H9 (cell line): ENCODE results near the gene POT1. TPM values are rescaled to one million over a fixed set of nuclear protein-coding genes. Genes with fewer than 3 reads are reported as not detected.

ENCODE experiments used
- DNase-seq: peaks from one replicate; pipeline ENCODE4 v3.0.0-alpha.2; 2017
- H2AFZ ChIP-seq: one replicate; pipeline ENCODE4 v1.6.1; 2013; ENCODE audit warnings: mild to moderate bottlenecking, low read length, control low read depth, moderate library complexity
- H2AK5ac ChIP-seq: 2 replicates; pipeline ENCODE4 v1.6.1; 2013; ENCODE audit warnings: low read length, control low read depth, mixed read lengths; ENCODE audit not compliant: insufficient read length
- H2BK120ac ChIP-seq: one replicate; pipeline ENCODE4 v1.6.1; 2013; ENCODE audit warnings: low read depth, mild to moderate bottlenecking, low read length, control low read depth, inconsistent platforms; ENCODE audit not compliant: poor library complexity, severe bottlenecking
- H2BK12ac ChIP-seq: 2 replicates; pipeline ENCODE4 v1.6.1; 2013; ENCODE audit warnings: low read length, control low read depth, mixed read lengths, low read depth; ENCODE audit not compliant: insufficient read length
- H2BK15ac ChIP-seq: 2 replicates; pipeline ENCODE4 v1.6.1; 2013; ENCODE audit warnings: low read depth, low read length, control low read depth
- H2BK20ac ChIP-seq: one replicate; pipeline ENCODE4 v1.6.1; 2013; ENCODE audit warnings: low read depth, mild to moderate bottlenecking, low read length, control low read depth, inconsistent platforms; ENCODE audit not compliant: poor library complexity, severe bottlenecking
- H2BK5ac ChIP-seq: 2 replicates; pipeline ENCODE4 v1.6.1; 2013; ENCODE audit warnings: low read length, control low read depth, mixed read lengths; ENCODE audit not compliant: insufficient read length
- H3K14ac ChIP-seq: 2 replicates; pipeline ENCODE4 v1.6.1; 2013; ENCODE audit warnings: low read length, control low read depth; ENCODE audit not compliant: insufficient read depth
- H3K18ac ChIP-seq: 2 replicates; pipeline ENCODE4 v1.6.1; 2013; ENCODE audit warnings: low read depth, mild to moderate bottlenecking, mixed read lengths, low read length, control low read depth; ENCODE audit not compliant: insufficient read length
- H3K23ac ChIP-seq: 2 replicates; pipeline ENCODE4 v1.6.1; 2013; ENCODE audit warnings: low read length, control low read depth, mixed read lengths, low read depth; ENCODE audit not compliant: insufficient read length
- H3K23me2 ChIP-seq: 2 replicates; pipeline ENCODE4 v1.6.1; 2013; ENCODE audit warnings: low read depth, mild to moderate bottlenecking, mixed read lengths, low read length, control low read depth; ENCODE audit not compliant: insufficient read length, poor library complexity, severe bottlenecking
- H3K27ac ChIP-seq: 2 replicates; pipeline ENCODE4 v1.5.1; 2013; ENCODE audit warnings: low read length, control low read depth, mixed read lengths, low read depth; ENCODE audit not compliant: insufficient read length
- H3K27me3 ChIP-seq: 2 replicates; pipeline ENCODE4 v1.6.1; 2013; ENCODE audit warnings: low read length, control low read depth, inconsistent platforms; ENCODE audit not compliant: insufficient read depth
- H3K4ac ChIP-seq: 2 replicates; pipeline ENCODE4 v1.6.1; 2013; ENCODE audit warnings: low read depth, mild to moderate bottlenecking, control low read depth, inconsistent platforms, low read length, moderate library complexity
- H3K4me1 ChIP-seq: 2 replicates; pipeline ENCODE4 v1.6.1; 2013; ENCODE audit warnings: low read length, control low read depth, inconsistent platforms; ENCODE audit not compliant: insufficient read depth
- H3K4me2 ChIP-seq: 2 replicates; pipeline ENCODE4 v1.6.1; 2013; ENCODE audit warnings: low read length, control low read depth, mixed read lengths; ENCODE audit not compliant: insufficient read length, insufficient read depth
- H3K56ac ChIP-seq: 2 replicates; pipeline ENCODE4 v1.6.1; 2013; ENCODE audit warnings: low read depth, mild to moderate bottlenecking, mixed read lengths, low read length, control low read depth; ENCODE audit not compliant: insufficient read length
- H3K79me1 ChIP-seq: 2 replicates; pipeline ENCODE4 v1.6.1; 2013; ENCODE audit warnings: low read depth, mild to moderate bottlenecking, moderate library complexity, low read length, control low read depth, inconsistent platforms; ENCODE audit not compliant: insufficient read depth, poor library complexity, severe bottlenecking
- H3K79me2 ChIP-seq: 2 replicates; pipeline ENCODE4 v1.6.1; 2013; ENCODE audit warnings: low read length, control low read depth, inconsistent platforms; ENCODE audit not compliant: insufficient read depth
- H3K9ac ChIP-seq: 2 replicates; pipeline ENCODE4 v1.6.1; 2013; ENCODE audit warnings: low read length, control low read depth, mixed read lengths; ENCODE audit not compliant: insufficient read length; ENCODE audit errors: extremely low read depth
- H3K9me3 ChIP-seq: one replicate; pipeline ENCODE4 v1.6.1; 2013; ENCODE audit warnings: low read depth, low read length, inconsistent platforms; ENCODE audit not compliant: control insufficient read depth
- H3T11ph ChIP-seq: one replicate; pipeline ENCODE4 v1.6.1; 2013; ENCODE audit warnings: mild to moderate bottlenecking, low read length, control low read depth, inconsistent platforms
- H4K20me1 ChIP-seq: one replicate; pipeline ENCODE4 v1.6.1; 2013; ENCODE audit not compliant: control insufficient read depth, insufficient read length, insufficient read depth
- H4K5ac ChIP-seq: 2 replicates; pipeline ENCODE4 v1.6.1; 2013; ENCODE audit warnings: low read depth, mild to moderate bottlenecking, mixed read lengths, low read length, control low read depth; ENCODE audit not compliant: insufficient read length
- H4K8ac ChIP-seq: replicated peaks from 2 replicates; pipeline ENCODE4 v1.6.1; 2013; ENCODE audit warnings: low read length, control low read depth, mixed read lengths, low read depth; ENCODE audit not compliant: insufficient read length
- H4K91ac ChIP-seq: 2 replicates; pipeline ENCODE4 v1.6.1; 2013; ENCODE audit warnings: low read depth, mild to moderate bottlenecking, moderate library complexity, mixed read lengths, low read length, control low read depth; ENCODE audit not compliant: insufficient read length
- H3K27ac Mint-ChIP-seq, 3 experiments: 2 replicates in 2 of 3; 3 replicates in 1 of 3; pipeline ENCODE4 v1.8.0; 2020 to 2021; ENCODE audit warnings: mixed read lengths in 3 of 3, mild to moderate bottlenecking in 1 of 3, moderate library complexity in 1 of 3
- H3K27me3 Mint-ChIP-seq: 2 replicates; pipeline ENCODE4 v1.8.0; 2021; ENCODE audit warnings: low read depth, mild to moderate bottlenecking, moderate library complexity, mixed read lengths
- H3K36me3 Mint-ChIP-seq, 3 experiments: 2 replicates in 2 of 3; 3 replicates in 1 of 3; pipeline ENCODE4 v1.8.0; 2020 to 2021; ENCODE audit warnings: low read depth in 3 of 3, mixed read lengths in 3 of 3; ENCODE audit not compliant: insufficient read depth in 1 of 3
- H3K4me1 Mint-ChIP-seq, 2 experiments: 2 replicates each; pipeline ENCODE4 v1.8.0; 2020; ENCODE audit warnings: mixed read lengths in 2 of 2
- H3K4me3 Mint-ChIP-seq, 2 experiments: 2 replicates in 1 of 2; 3 replicates in 1 of 2; pipeline ENCODE4 v1.8.0; 2020 to 2021; ENCODE audit warnings: mild to moderate bottlenecking in 2 of 2, mixed read lengths in 2 of 2, moderate library complexity in 1 of 2
- H3K9me3 Mint-ChIP-seq, 2 experiments: 2 replicates in 1 of 2; 3 replicates in 1 of 2; pipeline ENCODE4 v1.8.0; 2020; ENCODE audit warnings: mild to moderate bottlenecking in 2 of 2, mixed read lengths in 2 of 2, moderate library complexity in 1 of 2
- total RNA-seq: library from RNA; stranded (reverse); gene quantifications from 2 replicates; pipeline ENCODE4 v1.2.1, GENCODE V29; 2021
- TF ChIP-seq, protein P1 (sequence below): fragments of 200-600 bp; sonication (generic); conservative IDR thresholded peaks from 3 replicates; pipeline ENCODE4 v1.8.0; 2021; ENCODE audit warnings: antibody characterized with exemption, mild to moderate bottlenecking

The POT1 gene
- total RNA-seq, 1 experiment from 2014 or later = 23.4 TPM

DNA sequence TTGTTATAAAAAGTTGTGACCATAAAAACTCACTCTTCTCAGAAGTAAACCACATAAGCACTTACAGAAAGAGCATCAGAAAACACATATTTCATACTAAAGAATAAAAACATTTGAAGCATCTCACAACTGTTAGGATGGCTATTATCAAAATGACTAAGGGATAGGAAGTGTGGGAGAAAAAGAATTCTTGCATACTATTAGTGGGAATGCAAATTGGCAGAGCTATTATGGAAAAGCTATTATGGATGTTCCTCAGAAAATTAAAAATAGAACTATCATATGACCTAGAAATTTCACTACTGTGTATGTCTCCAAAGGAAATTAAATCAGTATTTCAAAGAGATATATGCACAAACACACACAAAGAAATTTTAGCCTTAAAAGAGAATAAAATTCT is 25.2 kb upstream of the POT1 start:
- Histone ChIP-seq H4K5ac (no peak overlapping the region), H2BK12ac (no peak overlapping the region), H4K20me1 (no peaks in the 10 kb centered on the region), H2BK5ac (no peak overlapping the region), H3K27me3 (no peaks in the 10 kb centered on the region), H3K9me3 (peaks cover 8% of the 10 kb centered on the region), H2AFZ (no peak overlapping the region), H2BK120ac (no peak overlapping the region), H3K79me1 (no peaks in the 10 kb centered on the region), H3K23me2 (no peaks in the 10 kb centered on the region), H2BK15ac (no peak overlapping the region), H3K4me1 (no peaks in the 10 kb centered on the region), H2BK20ac (no peak overlapping the region), H3K56ac (no peak overlapping the region), H2AK5ac (no peak overlapping the region), H3K79me2 (no peaks in the 10 kb centered on the region), H4K91ac (no peak overlapping the region), H3K4me2 (no peak overlapping the region), H3K27ac (no peak overlapping the region), H3T11ph (no peak overlapping the region), H4K8ac (no peak overlapping the region), H3K23ac (no peak overlapping the region), H3K9ac (no peak overlapping the region), H3K18ac (no peak overlapping the region), H3K14ac (no peak overlapping the region), H3K4ac (no peak overlapping the region)
- Mint-ChIP-seq H3K27ac (no peak overlapping the region), H3K27me3 (no peaks in the 10 kb centered on the region; the same call in 1 of the 2 replicates), H3K4me1 (peaks cover 0 to 3% of the 10 kb centered on the region in 2 experiments; a peak in 1 of 4 replicates), H3K9me3 (peaks cover 27 to 29% of the 10 kb centered on the region in 2 experiments), H3K4me3 (no peak overlapping the region), H3K36me3 (peaks cover 9 to 27% (median 22%) of the 10 kb centered on the region in 3 experiments)
- TF ChIP-seq, protein P1, sequence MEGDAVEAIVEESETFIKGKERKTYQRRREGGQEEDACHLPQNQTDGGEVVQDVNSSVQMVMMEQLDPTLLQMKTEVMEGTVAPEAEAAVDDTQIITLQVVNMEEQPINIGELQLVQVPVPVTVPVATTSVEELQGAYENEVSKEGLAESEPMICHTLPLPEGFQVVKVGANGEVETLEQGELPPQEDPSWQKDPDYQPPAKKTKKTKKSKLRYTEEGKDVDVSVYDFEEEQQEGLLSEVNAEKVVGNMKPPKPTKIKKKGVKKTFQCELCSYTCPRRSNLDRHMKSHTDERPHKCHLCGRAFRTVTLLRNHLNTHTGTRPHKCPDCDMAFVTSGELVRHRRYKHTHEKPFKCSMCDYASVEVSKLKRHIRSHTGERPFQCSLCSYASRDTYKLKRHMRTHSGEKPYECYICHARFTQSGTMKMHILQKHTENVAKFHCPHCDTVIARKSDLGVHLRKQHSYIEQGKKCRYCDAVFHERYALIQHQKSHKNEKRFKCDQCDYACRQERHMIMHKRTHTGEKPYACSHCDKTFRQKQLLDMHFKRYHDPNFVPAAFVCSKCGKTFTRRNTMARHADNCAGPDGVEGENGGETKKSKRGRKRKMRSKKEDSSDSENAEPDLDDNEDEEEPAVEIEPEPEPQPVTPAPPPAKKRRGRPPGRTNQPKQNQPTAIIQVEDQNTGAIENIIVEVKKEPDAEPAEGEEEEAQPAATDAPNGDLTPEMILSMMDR = no peak
- DNase-seq = no peak
